ENCODE measurements around the gene CCDC137.

DNA sequence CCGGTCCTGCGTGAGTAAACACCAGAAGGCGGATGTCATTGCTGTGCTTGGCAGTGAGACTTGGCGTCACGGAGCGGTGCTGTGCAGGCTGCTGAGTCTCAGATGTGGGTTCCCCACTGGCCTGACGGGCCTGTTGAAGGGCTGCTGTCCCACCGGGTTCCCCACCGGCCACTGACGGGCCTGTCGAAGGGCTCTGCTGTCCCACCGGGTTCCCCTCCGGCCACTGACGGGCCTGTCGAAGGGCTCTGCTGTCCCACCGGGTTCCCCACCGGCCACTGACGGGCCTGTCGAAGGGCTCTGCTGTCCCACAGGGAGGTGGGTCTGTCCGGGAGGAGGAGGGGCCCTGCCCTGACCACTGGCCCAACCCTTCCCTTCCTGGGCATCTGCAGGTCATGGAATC is 20.1 kb downstream of the CCDC137 start:
- no peak for TF ChIP-seq POLR2A (IDR thresholded peaks at IDR 0.05; ENCODE audit: low read depth, low read length)
- TF ChIP-seq, protein P1, sequence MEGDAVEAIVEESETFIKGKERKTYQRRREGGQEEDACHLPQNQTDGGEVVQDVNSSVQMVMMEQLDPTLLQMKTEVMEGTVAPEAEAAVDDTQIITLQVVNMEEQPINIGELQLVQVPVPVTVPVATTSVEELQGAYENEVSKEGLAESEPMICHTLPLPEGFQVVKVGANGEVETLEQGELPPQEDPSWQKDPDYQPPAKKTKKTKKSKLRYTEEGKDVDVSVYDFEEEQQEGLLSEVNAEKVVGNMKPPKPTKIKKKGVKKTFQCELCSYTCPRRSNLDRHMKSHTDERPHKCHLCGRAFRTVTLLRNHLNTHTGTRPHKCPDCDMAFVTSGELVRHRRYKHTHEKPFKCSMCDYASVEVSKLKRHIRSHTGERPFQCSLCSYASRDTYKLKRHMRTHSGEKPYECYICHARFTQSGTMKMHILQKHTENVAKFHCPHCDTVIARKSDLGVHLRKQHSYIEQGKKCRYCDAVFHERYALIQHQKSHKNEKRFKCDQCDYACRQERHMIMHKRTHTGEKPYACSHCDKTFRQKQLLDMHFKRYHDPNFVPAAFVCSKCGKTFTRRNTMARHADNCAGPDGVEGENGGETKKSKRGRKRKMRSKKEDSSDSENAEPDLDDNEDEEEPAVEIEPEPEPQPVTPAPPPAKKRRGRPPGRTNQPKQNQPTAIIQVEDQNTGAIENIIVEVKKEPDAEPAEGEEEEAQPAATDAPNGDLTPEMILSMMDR (IDR thresholded peaks at IDR 0.05; ENCODE audit: extremely low read depth in 1 of 2, insufficient read depth in 1 of 2, low read depth in 1 of 2, low read length in 2 of 2), result no peak
